Brain microvascular endothelial cell (primary cell): ENCODE data around the gene NAP1L1.

Source experiments
- DNase-seq: peaks from one replicate; pipeline ENCODE4 v3.0.0-alpha.2; 2020
- H3K27ac ChIP-seq: fragments of 250-450 bp; sonication (Bioruptor Pico); 2 replicates; pipeline ENCODE4 v1.5.1; 2020; ENCODE audit warnings: mild to moderate bottlenecking, moderate library complexity
- H3K27me3 ChIP-seq: fragments of 250-450 bp; sonication (Bioruptor Pico); replicated peaks from 2 replicates; pipeline ENCODE4 v1.5.1; 2020; ENCODE audit warnings: mild to moderate bottlenecking
- H3K36me3 ChIP-seq: fragments of 250-450 bp; sonication (Bioruptor Pico); replicated peaks from 2 replicates; pipeline ENCODE4 v1.5.1; 2020; ENCODE audit warnings: mild to moderate bottlenecking
- H3K4me3 ChIP-seq: 2 replicates; pipeline ENCODE4 v1.5.1; 2011; ENCODE audit warnings: low read depth, mild to moderate bottlenecking, control low read depth, low read length, moderate library complexity
- CTCF ChIP-seq: IDR thresholded peaks from 2 replicates; pipeline ENCODE4 v1.5.1; 2011; ENCODE audit warnings: low read depth, mild to moderate bottlenecking, moderate library complexity, low read length, control low read depth, inconsistent platforms; ENCODE audit errors: missing control alignments
- in situ Hi-C: cut with HindIII; loops from 2 replicates; pipeline ENCODE4 v1.10.0; 2017; ENCODE audit warnings: low sequenced_read_pairs, low pct_ligation_motif_present

Gene NAP1L1

GRCh38 chr12:76002598-76003354 lies 81.7 kb downstream of the NAP1L1 start:
- no peak for DNase-seq
- no peak for TF ChIP-seq CTCF
- Histone ChIP-seq H3K27ac (no peak overlapping the region), H3K36me3 (no peaks in the 10 kb centered on the region), H3K4me3 (no peak overlapping the region), H3K27me3 (no peaks in the 10 kb centered on the region)
- in situ Hi-C loops = no loop called here

- no peak for DNase-seq
- no peaks in the 10 kb centered on the region for H3K36me3 ChIP-seq
- no peak overlapping the region for H3K27ac ChIP-seq
- in situ Hi-C loops = no loop called here
- no peak overlapping the region for H3K4me3 ChIP-seq
- TF ChIP-seq CTCF = no peak
- H3K27me3 ChIP-seq = no peaks in the 10 kb centered on the region
Measured at GRCh38 chr12:75998292-75999063, 86.0 kb downstream of the NAP1L1 start.

- no peak overlapping the region for H3K4me3 ChIP-seq
- no peaks in the 10 kb centered on the region for H3K27me3 ChIP-seq
- H3K27ac ChIP-seq = peak overlapping the region; percentile 58
- in situ Hi-C loops = no loop called here
- no peaks in the 10 kb centered on the region for H3K36me3 ChIP-seq
- DNase-seq = no peak
- TF ChIP-seq CTCF = no peak
Measured at GRCh38 chr12:75997658-75998057, 86.8 kb downstream of the NAP1L1 start.

GRCh38 chr12:75996861-75997447 lies 87.5 kb downstream of the NAP1L1 start:
- H3K27ac ChIP-seq = peak overlapping the region; percentile 58
- H3K4me3 ChIP-seq = no peak overlapping the region
- no peaks in the 10 kb centered on the region for H3K36me3 ChIP-seq
- H3K27me3 ChIP-seq = no peaks in the 10 kb centered on the region
- no peak for TF ChIP-seq CTCF
- in situ Hi-C loops = no loop called here
- no peak for DNase-seq

GRCh38 chr12:75995691-75996090 lies 88.8 kb downstream of the NAP1L1 start:
- Histone ChIP-seq H3K27ac (no peak overlapping the region), H3K4me3 (no peak overlapping the region), H3K27me3 (no peaks in the 10 kb centered on the region), H3K36me3 (no peaks in the 10 kb centered on the region)
- TF ChIP-seq CTCF = no peak
- no peak for DNase-seq
- in situ Hi-C loops = no loop called here
